ENCODE measurements around the gene SLC4A9. TPM values are rescaled to one million over a fixed set of nuclear protein-coding genes. Genes with fewer than 3 reads are reported as not detected.

Gene SLC4A9
- total and polyA plus RNA-seq, 4 donors, result not detected

DNA sequence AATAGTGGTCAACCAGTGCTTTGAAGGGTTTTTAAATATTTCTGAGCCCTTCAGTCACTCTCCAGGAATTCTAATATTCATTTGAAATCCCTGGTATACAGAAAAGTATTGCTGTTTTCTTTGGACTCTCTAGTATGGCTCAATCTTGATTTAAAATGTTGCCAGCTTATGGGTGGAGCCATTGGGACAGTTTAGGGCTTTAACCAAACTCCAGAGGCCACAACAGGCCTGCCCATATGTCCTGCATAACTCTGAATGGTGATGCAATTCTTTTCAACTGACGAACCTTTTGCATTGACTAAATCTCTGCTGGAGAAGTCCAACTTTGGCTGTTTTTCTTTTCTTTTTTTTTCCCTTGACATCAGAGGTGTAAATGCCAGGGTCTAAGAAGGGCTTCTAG is 31.3 kb downstream of the SLC4A9 start (continued):
- TF ChIP-seq REST (IDR thresholded peaks at IDR 0.05) (peak; percentile 54), FOXA1 (IDR thresholded peaks at IDR 0.05) (no peak), RXRA (IDR thresholded peaks at IDR 0.05) (peak; percentile 37 to 59)

- 98% methylated on average over 1 of the region's 1 CpG for WGBS
- Histone ChIP-seq H3K27me3 (ENCODE audit: control insufficient read depth in 4 of 4, insufficient read depth in 4 of 4, low read length in 3 of 4) (no peaks in the 10 kb centered on the region), H3K9me3 (ENCODE audit: control insufficient read depth in 4 of 4, low read length in 3 of 4) (no peaks in the 10 kb centered on the region), H3K4me3 (ENCODE audit: low read depth in 1 of 3, low read length in 3 of 3) (no peak overlapping the region), H3K36me3 (ENCODE audit: control insufficient read depth in 4 of 4, insufficient read depth in 3 of 4, low read depth in 1 of 4, low read length in 3 of 4) (no peaks in the 10 kb centered on the region), H3K4me1 (ENCODE audit: control insufficient read depth in 4 of 4, insufficient read depth in 4 of 4, low read length in 3 of 4) (no peaks in the 10 kb centered on the region), H3K27ac (ENCODE audit: low read depth in 1 of 2, low read length in 2 of 2) (no peak overlapping the region), H3K9ac (ENCODE audit: low read depth in 1 of 2, low read length in 2 of 2) (no peak overlapping the region)
- DNase-seq (ENCODE audit: low spot score), result no peak
- TF ChIP-seq REST (IDR thresholded peaks at IDR 0.05) (no peak), HNF4G (IDR thresholded peaks at IDR 0.05) (no peak), HNF4A (conservative IDR thresholded peaks at IDR 0.05) (no peak), JUND (IDR thresholded peaks at IDR 0.05) (no peak), GABPA (IDR thresholded peaks at IDR 0.05 in 1 of 2, conservative IDR thresholded peaks at IDR 0.05 in 1 of 2) (no peak), TAF1 (conservative IDR thresholded peaks at IDR 0.05) (no peak), FOXA1 (IDR thresholded peaks at IDR 0.05) (no peak), FOXA2 (IDR thresholded peaks at IDR 0.05) (no peak), ATF3 (IDR thresholded peaks at IDR 0.05) (no peak), SP1 (IDR thresholded peaks at IDR 0.05) (no peak), EGR1 (IDR thresholded peaks at IDR 0.05; ENCODE audit: low read depth in 2 of 2) (no peak)
These were observed 31.7 kb downstream of the SLC4A9 start for GRCh38 chr5:140391732-140392131.

- no peak overlapping the region for H3K9ac ChIP-seq (ENCODE audit: low read depth in 1 of 2, low read length in 2 of 2)
- TF ChIP-seq FOXA1 (IDR thresholded peaks at IDR 0.05) (no peak), HNF4G (IDR thresholded peaks at IDR 0.05) (no peak), EGR1 (IDR thresholded peaks at IDR 0.05; ENCODE audit: low read depth in 2 of 2) (no peak), GABPA (IDR thresholded peaks at IDR 0.05 in 1 of 2, conservative IDR thresholded peaks at IDR 0.05 in 1 of 2) (no peak), YY1 (IDR thresholded peaks at IDR 0.05) (no peak), TAF1 (conservative IDR thresholded peaks at IDR 0.05) (no peak)
- DNase-seq (ENCODE audit: low spot score), result no peak
- H3K4me1 ChIP-seq (ENCODE audit: control insufficient read depth in 4 of 4, insufficient read depth in 4 of 4, low read length in 3 of 4), result peaks cover 0 to 1% (median 0%) of the 10 kb centered on the region in 4 donors
- no peaks in the 10 kb centered on the region for H3K9me3 ChIP-seq (ENCODE audit: control insufficient read depth in 4 of 4, low read length in 3 of 4)
- H3K27me3 ChIP-seq (ENCODE audit: control insufficient read depth in 4 of 4, insufficient read depth in 4 of 4, low read length in 3 of 4), result no peaks in the 10 kb centered on the region
- H3K27ac ChIP-seq (ENCODE audit: low read depth in 1 of 2, low read length in 2 of 2), result no peak overlapping the region
- WGBS, result 97% methylated on average over 2 of the region's 2 CpGs
- H3K4me3 ChIP-seq (ENCODE audit: low read depth in 1 of 3, low read length in 3 of 3), result no peak overlapping the region
- H3K36me3 ChIP-seq (ENCODE audit: control insufficient read depth in 4 of 4, insufficient read depth in 3 of 4, low read depth in 1 of 4, low read length in 3 of 4), result no peaks in the 10 kb centered on the region
These were observed 33.7 kb downstream of the SLC4A9 start for GRCh38 chr5:140393738-140394137.
